RPMI8226 (cell line): ENCODE data around the gene C3orf18.

Source experiments
- DNase-seq: peaks from one replicate; pipeline ENCODE4 v3.0.0-alpha.2; 2015

The C3orf18 gene

GRCh38 chr3:50603261-50604109 is 35.9 kb upstream of the C3orf18 start:
- DNase-seq: no peak

DNA sequence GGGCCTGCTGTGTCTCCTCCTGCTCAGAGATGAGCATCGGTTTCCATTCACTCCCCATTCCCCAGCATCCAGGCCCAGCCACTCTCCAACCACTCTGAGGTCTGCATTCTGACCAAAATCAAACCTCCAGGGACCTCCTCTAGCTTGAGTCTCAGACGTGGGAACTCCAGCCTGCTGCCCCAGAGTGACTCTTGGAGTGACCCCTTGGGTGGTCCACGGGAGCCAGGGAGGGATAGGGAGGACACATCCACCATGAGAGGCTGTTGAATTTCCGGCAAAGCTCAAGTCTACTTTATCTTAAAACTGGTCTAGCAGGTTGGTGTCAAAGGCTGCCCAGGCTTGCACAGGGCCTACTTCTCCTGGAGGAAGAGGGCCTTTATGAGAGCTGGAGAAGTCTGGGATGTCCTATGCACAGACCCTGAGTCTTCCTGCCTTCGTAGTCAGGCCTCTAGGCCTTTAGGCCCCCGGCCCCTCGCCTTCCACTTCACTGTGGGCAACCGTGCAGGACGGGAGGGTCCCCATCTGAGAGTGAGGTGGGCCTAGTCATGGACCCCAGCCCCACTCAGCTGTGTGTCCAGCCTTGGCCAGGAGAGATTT is 35.1 kb upstream of the C3orf18 start:
- no peak for DNase-seq

DNA sequence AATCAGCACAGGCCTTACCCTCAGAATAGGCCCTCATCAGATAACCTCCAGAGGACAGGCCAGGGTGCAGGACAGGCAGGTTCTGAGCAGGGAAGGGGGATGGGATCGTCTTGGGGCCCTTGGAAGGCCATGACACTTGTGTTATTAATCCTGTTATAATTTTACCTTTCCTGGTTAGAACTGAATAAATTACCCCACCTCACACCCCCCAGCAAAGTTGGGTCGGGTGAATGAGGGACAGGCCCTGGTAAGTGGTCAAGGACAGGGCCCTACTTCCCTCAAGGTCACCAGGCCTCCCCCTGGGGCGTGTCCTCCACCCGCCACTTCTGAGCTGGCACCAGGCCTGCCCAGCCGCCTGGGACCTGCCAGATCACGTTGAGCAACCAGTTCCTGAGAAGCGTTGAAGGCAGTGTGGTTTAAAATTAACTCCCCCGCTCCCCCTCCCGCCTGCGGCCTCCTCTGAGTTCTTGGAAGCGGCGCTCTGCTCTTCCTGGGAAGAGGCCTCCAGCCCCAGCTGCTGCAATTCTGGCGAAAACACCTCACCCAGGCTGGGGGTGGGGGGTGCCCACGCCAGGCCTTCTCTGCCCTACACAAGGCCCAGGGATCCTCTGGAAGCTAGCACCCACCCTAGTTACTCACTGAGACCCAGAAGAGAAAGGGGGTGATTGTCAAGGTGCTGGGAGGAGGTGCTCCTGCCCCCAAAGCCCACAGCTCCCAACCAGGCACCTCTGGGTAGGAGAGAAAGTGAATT is 33.5 kb upstream of the C3orf18 start:
- peak; percentile 92 for DNase-seq

GRCh38 chr3:50600141-50600753 is 32.7 kb upstream of the C3orf18 start:
- DNase-seq: no peak

GRCh38 chr3:50599716-50600118 is 32.2 kb upstream of the C3orf18 start:
- DNase-seq: no peak

DNA sequence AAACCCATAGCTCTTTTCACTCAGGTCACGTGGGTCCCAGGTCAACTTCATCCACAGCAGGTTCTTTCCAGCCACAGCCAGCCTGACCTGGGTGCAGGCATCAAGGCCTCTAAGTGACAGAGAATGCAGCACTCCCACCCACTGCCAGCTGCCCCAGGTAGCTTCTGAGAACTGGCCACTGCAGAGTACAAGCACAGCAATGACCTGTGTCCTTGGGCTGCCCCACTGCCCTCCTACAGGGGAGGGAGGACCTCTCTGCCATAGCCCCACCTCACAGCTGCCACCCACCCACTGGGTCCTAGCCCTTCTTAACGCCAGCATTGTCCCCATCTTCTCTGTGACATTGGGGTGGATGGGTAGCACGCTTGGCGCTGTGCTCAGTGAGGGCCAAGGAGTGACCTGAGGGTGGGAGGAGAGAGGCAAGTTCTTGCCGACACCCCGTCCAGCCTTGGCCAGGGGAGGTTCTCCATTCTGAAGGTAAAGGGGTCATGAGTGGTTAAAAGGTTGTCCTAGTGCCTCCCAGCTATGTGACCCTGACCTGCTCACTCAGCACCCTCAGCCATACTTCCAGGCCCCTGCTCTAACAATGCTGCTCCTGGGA is 31.7 kb upstream of the C3orf18 start:
- no peak for DNase-seq

GRCh38 chr3:50594253-50594785 is 26.8 kb upstream of the C3orf18 start:
- no peak for DNase-seq

DNA sequence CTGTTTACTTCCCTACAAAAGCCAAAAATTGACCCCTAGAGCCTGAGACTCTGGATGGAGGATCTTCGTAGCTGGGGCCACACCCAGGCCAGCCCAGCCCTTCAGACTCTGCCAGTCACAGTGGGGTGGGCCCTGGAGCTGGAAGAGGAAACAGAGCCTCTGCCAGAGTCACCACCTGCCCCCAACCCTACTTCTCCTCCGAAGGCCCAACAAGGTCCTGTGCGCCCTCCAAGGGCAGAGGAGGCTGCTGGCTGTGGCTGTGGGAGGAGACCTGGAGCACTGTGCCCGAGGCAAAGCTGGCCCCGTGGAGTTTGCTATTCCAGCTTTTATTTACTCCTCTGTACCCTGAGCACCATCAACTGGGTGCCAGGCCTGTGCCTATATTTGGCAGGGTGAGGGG is 25.0 kb upstream of the C3orf18 start:
- DNase-seq: no peak

GRCh38 chr3:50591196-50591741 is 23.7 kb upstream of the C3orf18 start:
- DNase-seq: no peak

- DNase-seq: no peak
Observed at GRCh38 chr3:50588759-50589433, 21.3 kb upstream of the C3orf18 start.

- DNase-seq: peak; percentile 60
Observed at GRCh38 chr3:50587806-50588758, 20.5 kb upstream of the C3orf18 start.

GRCh38 chr3:50587373-50587772 is 19.8 kb upstream of the C3orf18 start:
- DNase-seq: no peak

GRCh38 chr3:50586763-50587070 is 19.2 kb upstream of the C3orf18 start:
- DNase-seq: no peak

- no peak for DNase-seq
Observed at GRCh38 chr3:50585919-50586762, 18.6 kb upstream of the C3orf18 start.

DNA sequence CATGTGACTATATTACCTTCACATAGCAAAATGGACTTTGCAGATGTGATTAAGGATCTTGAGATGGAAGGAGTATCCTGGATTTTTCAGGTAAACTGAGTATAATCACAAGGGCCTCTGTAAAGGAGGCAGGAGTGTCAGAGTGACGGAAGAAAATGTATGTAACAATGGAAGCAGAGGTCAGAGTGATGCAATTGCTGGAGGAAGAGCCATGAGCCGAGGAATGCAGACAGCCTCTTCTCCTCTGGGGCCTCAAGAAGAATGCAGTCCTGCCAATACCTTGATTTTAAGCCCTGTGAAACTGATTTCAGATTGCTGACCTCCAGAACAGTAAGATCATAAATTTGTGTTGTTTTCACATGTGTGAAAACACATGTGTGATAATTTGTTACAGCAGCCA is 16.8 kb upstream of the C3orf18 start:
- DNase-seq: no peak

DNA sequence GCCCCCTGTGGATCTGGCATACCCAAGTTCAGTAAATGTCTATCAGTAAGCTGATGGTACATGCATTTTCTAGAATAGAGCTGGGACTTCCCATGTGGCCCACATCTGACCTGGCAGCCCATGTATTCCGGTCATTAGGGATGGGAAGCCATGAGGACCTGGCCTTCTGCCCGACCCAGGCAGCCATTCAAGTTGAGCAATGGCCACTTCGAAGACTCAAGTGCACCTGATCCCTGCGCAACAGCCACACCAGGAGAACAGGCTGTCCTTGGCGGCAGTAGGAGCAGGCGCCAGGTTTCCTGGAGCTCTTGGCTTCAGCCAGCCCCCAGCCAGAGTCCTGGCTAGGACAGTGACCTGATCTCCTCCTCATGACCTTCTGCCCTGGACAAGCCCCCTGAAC is 16.4 kb upstream of the C3orf18 start:
- DNase-seq: no peak

- DNase-seq: no peak
Observed at GRCh38 chr3:50582083-50582482, 14.5 kb upstream of the C3orf18 start.

DNA sequence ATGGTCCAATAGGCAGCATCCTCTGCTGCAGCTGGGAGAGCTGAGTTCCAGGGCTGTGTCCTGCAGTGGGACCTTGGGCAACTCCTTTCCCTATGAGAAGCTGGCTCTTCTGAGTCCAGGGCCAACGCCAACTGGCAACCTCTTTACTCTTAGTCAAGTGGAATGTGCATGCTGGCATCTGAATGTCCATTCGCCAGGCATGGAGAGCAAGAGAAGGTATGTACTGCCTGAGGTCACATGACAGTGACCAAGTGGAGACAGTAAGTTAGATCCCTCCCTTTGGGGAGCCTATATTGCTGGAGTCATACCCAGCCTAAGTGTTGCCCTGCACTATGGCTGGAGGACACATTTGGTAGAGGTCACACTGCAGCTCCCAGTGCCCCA is 13.9 kb upstream of the C3orf18 start:
- no peak for DNase-seq

DNA sequence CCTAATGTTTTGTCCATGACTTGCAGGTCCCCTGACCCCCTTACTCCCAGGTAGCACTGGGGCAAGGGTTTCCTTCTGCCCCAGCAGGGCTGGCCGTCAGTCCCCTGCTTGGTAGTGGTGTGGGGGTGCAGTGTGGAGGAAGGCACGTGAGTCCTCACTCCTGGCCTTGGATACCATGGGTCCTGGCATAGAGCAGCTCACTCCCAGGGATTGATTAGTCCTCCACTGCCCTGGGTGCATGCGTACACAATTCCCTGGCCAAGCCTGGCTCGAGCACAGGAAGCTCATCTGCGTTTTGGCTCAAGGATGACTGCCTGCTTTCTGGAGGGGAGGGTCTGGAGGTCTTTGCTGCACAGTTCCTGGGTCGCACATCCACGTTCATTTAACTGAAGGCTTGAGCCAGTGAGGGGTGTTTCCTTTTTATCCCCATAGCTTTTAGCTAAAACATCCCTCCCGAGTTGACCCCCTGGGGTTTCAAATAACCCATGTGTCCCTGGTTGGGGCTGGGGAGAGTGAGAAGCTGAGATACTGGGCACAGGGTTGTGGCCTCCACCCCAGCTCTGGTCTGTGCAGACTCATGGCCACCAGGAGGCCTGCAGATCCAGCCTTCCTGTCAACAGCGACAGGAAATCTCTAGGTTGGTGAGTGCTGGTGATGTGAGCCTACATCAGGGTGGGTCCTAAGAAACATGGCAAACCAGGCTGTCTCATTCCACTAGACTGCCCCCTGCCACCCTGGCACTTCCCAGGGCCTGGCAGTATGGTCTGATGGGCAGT is 13.3 kb upstream of the C3orf18 start:
- DNase-seq: no peak
